Embryonic facial prominence (tissue), 1 donor: ENCODE measurements around the gene PTPN14.
"Not testable (repeated sequence)": the region's sequence is repeated elsewhere in the genome, so short reads cannot be mapped to it uniquely, and the experiment has no call there.

Experiments used
- DNase-seq: peaks from one replicate; pipeline ENCODE4 v3.0.0-alpha.2; 2016; ENCODE audit errors: extremely low spot score

PTPN14 gene

GRCh38 chr1:214510914-214511638 is 40.3 kb downstream of the PTPN14 start:
- no peak for DNase-seq

GRCh38 chr1:214510477-214510876 is 40.9 kb downstream of the PTPN14 start:
- DNase-seq, result no peak

- not testable (repeated sequence) for DNase-seq
Measured at GRCh38 chr1:214509622-214510021, 41.8 kb downstream of the PTPN14 start.

GRCh38 chr1:214506972-214507431 is 44.4 kb downstream of the PTPN14 start:
- DNase-seq, result no peak

GRCh38 chr1:214505134-214505533 is 46.3 kb downstream of the PTPN14 start:
- no peak for DNase-seq

- DNase-seq, result no peak
Measured at GRCh38 chr1:214504330-214504729, 47.1 kb downstream of the PTPN14 start.

- DNase-seq, result no peak
Measured at GRCh38 chr1:214503553-214503952, 47.8 kb downstream of the PTPN14 start.

- DNase-seq, result no peak
Measured at GRCh38 chr1:214500340-214501055, 50.9 kb downstream of the PTPN14 start.

GRCh38 chr1:214499732-214500131 is 51.7 kb downstream of the PTPN14 start:
- no peak for DNase-seq

- no peak for DNase-seq
Measured at GRCh38 chr1:214498021-214498420, 53.4 kb downstream of the PTPN14 start.

GRCh38 chr1:214496126-214496525 is 55.3 kb downstream of the PTPN14 start:
- no peak for DNase-seq

GRCh38 chr1:214494706-214495105 is 56.7 kb downstream of the PTPN14 start:
- no peak for DNase-seq

GRCh38 chr1:214494179-214494578 is 57.2 kb downstream of the PTPN14 start:
- DNase-seq, result not testable (repeated sequence)

- no peak for DNase-seq
Measured at GRCh38 chr1:214493126-214493796, 58.1 kb downstream of the PTPN14 start.

GRCh38 chr1:214492401-214493075 is 58.9 kb downstream of the PTPN14 start:
- DNase-seq, result no peak

GRCh38 chr1:214491468-214492146 is 59.8 kb downstream of the PTPN14 start:
- DNase-seq, result no peak

- DNase-seq, result no peak
Measured at GRCh38 chr1:214485151-214485550, 66.3 kb downstream of the PTPN14 start.

GRCh38 chr1:214483180-214483579 is 68.2 kb downstream of the PTPN14 start:
- not testable (repeated sequence) for DNase-seq

GRCh38 chr1:214481983-214482634 is 69.3 kb downstream of the PTPN14 start:
- DNase-seq, result not testable (repeated sequence)

- no peak for DNase-seq
Measured at GRCh38 chr1:214476986-214477870, 74.2 kb downstream of the PTPN14 start.
